GM12873 (cell line): ENCODE data around the gene ARID4A.

Experiments
- TF ChIP-seq, protein P1 (sequence below): IDR thresholded peaks from 2 replicates; pipeline ENCODE4 v1.5.1; 2012; ENCODE audit warnings: low read depth, mild to moderate bottlenecking, moderate library complexity, low read length, control low read depth; ENCODE audit not compliant: insufficient read depth; ENCODE audit errors: missing control alignments

ARID4A gene

DNA sequence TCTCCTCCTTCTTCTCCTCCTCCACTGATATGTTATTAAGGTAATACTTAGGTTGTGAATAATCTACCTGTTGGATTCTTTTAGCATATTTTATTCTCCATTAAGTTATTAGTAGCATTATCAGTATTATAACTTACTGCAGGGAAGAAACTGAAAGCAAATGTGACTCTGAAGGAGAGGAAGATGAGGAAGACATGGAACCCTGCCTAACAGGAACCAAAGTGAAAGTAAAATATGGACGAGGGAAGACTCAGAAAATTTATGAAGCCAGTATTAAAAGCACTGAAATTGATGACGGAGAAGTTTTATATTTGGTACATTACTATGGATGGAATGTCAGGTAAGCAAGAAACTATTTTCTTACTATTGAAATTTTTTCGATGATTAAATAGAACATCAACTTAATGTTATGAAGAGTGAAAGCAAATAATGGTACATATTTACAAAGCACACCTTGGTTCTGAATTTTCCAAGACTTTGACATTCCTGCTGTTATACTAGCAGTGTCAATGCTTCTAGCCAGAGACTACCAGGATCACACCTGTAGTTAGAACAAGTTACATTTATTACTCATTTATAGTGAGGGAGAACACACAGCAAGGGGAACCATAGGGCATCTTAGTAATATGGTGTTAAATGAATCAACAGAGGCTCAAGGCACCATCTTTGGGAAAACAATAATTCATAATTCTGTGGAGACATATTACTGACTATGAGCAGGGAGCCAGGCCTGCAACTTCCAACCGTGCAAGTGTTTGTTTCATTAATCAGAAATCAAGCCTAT lies 55.4 kb downstream of the ARID4A start:
- TF ChIP-seq, protein P1, sequence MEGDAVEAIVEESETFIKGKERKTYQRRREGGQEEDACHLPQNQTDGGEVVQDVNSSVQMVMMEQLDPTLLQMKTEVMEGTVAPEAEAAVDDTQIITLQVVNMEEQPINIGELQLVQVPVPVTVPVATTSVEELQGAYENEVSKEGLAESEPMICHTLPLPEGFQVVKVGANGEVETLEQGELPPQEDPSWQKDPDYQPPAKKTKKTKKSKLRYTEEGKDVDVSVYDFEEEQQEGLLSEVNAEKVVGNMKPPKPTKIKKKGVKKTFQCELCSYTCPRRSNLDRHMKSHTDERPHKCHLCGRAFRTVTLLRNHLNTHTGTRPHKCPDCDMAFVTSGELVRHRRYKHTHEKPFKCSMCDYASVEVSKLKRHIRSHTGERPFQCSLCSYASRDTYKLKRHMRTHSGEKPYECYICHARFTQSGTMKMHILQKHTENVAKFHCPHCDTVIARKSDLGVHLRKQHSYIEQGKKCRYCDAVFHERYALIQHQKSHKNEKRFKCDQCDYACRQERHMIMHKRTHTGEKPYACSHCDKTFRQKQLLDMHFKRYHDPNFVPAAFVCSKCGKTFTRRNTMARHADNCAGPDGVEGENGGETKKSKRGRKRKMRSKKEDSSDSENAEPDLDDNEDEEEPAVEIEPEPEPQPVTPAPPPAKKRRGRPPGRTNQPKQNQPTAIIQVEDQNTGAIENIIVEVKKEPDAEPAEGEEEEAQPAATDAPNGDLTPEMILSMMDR, result no peak

DNA sequence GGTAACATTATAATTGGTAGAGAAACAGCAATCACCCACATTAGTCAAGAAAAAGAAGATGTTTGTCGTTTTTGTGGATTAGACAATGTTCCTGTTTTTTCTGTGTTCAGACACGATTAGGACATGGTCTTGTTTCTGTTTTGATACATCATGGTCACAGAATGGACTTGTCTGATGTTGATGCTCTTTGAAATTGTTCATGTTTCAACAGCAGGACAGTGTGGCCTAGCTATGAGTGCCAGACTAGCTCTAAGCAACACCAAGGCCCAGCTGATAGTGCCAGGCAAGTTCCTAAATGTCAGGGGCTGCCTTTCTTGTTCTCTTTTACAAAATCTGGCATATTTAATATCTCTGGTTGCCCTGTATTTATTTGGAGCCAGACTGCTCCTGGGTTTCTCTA lies 56.5 kb downstream of the ARID4A start:
- TF ChIP-seq, protein P1, result no peak

DNA sequence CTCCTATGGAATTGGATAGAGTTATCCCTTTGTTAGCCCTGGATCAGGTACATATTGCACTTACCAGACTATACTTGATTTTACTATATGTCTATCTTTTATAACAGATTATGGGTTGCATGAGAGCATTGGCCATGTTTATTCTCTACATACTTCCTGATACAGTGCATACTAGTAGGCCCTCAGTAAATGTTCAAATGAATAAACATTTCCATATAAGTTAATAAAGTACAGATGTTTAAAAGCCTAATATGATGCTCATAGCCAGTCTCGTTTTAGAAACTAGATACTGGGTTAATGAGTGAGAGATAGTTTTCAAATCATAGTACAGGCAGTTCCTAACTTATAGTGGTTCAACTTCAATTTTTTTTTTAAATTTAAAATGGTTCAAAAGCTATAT lies 57.9 kb downstream of the ARID4A start:
- TF ChIP-seq, protein P1, result no peak

DNA sequence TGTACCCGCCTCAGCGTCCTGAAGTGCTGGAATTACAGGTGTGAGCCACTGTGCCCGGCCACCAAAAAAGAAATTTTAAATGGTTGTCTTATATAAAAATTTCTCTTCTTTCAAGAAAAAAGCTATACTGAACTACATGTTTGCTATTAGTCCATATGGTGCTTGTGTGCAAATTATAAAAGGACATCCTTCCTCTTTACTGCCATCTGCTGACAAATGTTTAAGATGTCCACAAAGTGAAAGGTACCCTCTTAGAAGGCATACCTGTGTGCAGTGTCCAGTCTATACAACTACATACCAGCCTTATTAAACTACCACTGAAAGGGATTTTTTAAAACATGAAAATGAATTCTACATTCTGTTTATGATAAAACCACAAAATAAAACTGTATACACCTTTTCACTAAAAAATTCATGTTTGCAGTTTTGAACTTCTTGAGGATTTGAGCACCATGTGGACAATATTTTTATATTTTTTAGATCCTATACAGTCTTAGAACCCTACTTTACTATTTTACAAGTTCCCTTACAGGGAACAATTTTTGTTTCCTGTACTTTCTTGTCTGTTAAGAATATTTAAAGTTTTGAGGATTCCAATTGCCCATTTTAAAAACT lies 64.5 kb downstream of the ARID4A start:
- TF ChIP-seq, protein P1, result peak; percentile 36

DNA sequence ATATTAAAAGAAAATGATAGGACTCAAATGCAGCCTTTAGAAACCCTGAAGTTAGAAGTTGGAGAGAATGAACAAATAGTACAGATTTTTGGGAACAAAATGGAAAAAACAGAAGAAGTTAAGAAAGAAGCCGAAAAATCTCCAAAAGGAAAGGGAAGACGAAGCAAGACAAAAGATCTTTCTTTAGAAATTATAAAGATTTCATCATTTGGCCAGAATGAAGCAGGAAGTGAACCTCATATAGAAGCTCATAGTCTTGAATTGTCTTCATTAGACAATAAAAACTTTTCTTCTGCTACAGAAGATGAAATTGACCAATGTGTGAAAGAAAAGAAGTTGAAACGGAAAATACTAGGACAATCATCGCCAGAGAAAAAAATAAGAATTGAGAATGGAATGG lies 66.0 kb downstream of the ARID4A start:
- TF ChIP-seq, protein P1, result no peak

DNA sequence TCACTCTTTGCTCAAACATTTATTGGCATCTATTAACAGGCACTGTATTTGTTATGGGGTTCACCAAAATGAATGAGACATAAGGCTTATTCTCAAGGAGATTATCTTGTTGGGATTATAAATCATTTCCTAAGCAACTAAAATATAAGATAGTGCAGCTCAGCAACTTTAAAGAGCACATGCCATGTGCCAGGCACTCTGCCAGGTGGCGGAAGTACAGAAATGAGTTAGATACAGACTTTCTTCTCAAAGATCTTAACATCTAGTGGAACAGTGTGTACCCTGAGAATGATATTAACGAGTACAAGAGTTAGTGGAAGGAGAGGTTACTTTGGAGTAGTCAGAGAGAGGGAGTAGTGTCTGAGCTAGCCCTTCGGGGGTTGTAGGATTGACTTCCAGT lies 68.9 kb downstream of the ARID4A start:
- TF ChIP-seq, protein P1, result no peak

DNA sequence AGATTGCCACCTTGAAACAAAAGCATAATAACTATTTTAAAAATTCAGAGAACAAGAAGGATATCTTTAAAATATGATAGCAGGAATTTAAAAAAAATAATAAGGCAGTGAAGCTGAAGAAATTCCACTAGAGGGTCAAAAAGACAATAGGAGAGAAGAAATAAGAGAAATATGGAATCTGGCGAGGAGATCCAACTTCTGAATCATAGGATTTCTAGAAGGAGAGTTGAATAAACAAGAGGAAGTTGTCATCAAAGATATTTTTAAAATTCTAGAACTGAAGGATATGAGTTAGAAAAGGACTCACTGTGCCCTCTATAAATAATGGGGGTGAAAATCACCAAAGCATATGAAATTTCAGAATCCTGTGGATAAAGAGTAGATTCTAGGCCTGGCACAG lies 70.6 kb downstream of the ARID4A start:
- TF ChIP-seq, protein P1, result no peak
